Stimulated activated CD4-positive, alpha-beta T cell treated with anti-CD3 and anti-CD28 coated beads, Interleukin-1b, Interleukin-23, amount 100 ng/mL, for 24 hours (primary cell): ENCODE measurements around the gene TBCA.

Source experiments
- DNase-seq, 4 experiments: peaks; one replicate each; pipeline ENCODE4 v3.0.0-alpha.2; 2020; ENCODE audit warnings: low read depth in 4 of 4, low spot score in 1 of 4

The TBCA gene

GRCh38 chr5:77643654-77644370, 132.3 kb downstream of the TBCA start:
- no peak for DNase-seq

GRCh38 chr5:77642738-77643653, 133.1 kb downstream of the TBCA start:
- no peak for DNase-seq

- DNase-seq, result no peak
Observed at GRCh38 chr5:77641963-77642737, 134.0 kb downstream of the TBCA start.

- DNase-seq, result no peak
Observed at GRCh38 chr5:77641397-77641943, 134.7 kb downstream of the TBCA start.
